GM19238 (cell line): ENCODE results near the gene CD200R1L.

Source experiments
- DNase-seq: peaks from one replicate; pipeline ENCODE4 v3.0.0; 2011; ENCODE audit warnings: low spot score; ENCODE audit not compliant: insufficient read length

Gene CD200R1L

GRCh38 chr3:112767777-112768176, 78.9 kb downstream of the CD200R1L start:
- no peak for DNase-seq

GRCh38 chr3:112767177-112767576, 79.5 kb downstream of the CD200R1L start:
- peak; percentile 4 for DNase-seq
